Astrocyte (in vitro differentiated cells and primary cell): ENCODE data around the gene CLCN1.

Experiments used
- EZH2 ChIP-seq: IDR thresholded peaks from 2 replicates; pipeline ENCODE4 v1.6.1; 2012; ENCODE audit warnings: mild to moderate bottlenecking, low read length, inconsistent platforms; ENCODE audit not compliant: insufficient read depth
- TF ChIP-seq, protein P1 (sequence below): IDR thresholded peaks from 2 replicates; pipeline ENCODE4 v1.5.1; 2011; ENCODE audit warnings: low read depth, mild to moderate bottlenecking, inconsistent platforms, low read length, moderate library complexity; ENCODE audit not compliant: insufficient read depth

DNA sequence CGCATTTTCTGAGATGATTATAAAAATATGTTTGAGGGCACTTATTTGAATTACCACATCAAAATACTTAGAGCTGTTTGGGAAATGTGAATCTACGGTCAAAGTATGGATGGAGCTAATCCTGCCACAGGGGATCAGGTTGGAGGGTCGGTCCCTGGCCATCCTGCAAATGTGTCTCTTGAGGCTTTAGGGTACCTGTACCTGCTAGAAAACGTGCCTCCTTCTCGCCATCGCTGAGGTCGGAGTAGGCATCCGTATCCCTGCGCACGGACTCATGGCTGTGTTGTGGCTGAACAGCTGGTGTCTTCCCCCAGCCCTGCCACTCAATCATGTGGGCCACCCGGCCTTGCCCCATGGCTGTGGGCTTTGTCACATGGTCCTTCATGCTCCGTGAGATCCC is 42.7 kb downstream of the CLCN1 start:
- TF ChIP-seq, protein P1, sequence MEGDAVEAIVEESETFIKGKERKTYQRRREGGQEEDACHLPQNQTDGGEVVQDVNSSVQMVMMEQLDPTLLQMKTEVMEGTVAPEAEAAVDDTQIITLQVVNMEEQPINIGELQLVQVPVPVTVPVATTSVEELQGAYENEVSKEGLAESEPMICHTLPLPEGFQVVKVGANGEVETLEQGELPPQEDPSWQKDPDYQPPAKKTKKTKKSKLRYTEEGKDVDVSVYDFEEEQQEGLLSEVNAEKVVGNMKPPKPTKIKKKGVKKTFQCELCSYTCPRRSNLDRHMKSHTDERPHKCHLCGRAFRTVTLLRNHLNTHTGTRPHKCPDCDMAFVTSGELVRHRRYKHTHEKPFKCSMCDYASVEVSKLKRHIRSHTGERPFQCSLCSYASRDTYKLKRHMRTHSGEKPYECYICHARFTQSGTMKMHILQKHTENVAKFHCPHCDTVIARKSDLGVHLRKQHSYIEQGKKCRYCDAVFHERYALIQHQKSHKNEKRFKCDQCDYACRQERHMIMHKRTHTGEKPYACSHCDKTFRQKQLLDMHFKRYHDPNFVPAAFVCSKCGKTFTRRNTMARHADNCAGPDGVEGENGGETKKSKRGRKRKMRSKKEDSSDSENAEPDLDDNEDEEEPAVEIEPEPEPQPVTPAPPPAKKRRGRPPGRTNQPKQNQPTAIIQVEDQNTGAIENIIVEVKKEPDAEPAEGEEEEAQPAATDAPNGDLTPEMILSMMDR: no peak
- no peak for TF ChIP-seq EZH2
